Gastrocnemius medialis (tissue), 4 donors: ENCODE data around the gene STAP2.

Experiments used
- CTCF ChIP-seq, 5 experiments: fragments of 450-650 bp in 3 of 5; fragments of 200-600 bp in 2 of 5; sonication (generic) in 2 of 5; IDR thresholded peaks in 4 of 5; conservative IDR thresholded peaks in 1 of 5; 1 replicate in 4 of 5; 2 replicates in 1 of 5; pipeline ENCODE4 v1.5.1; 2016 to 2019; ENCODE audit warnings: antibody characterized with exemption in 5 of 5, mild to moderate bottlenecking in 3 of 5, moderate library complexity in 3 of 5
- POLR2A ChIP-seq, 2 donors: fragments of 450-650 bp; IDR thresholded peaks; one replicate each; pipeline ENCODE4 v1.6.1; 2017; ENCODE audit warnings: antibody characterized with exemption in 2 of 2, mild to moderate bottlenecking in 2 of 2, moderate library complexity in 2 of 2

DNA sequence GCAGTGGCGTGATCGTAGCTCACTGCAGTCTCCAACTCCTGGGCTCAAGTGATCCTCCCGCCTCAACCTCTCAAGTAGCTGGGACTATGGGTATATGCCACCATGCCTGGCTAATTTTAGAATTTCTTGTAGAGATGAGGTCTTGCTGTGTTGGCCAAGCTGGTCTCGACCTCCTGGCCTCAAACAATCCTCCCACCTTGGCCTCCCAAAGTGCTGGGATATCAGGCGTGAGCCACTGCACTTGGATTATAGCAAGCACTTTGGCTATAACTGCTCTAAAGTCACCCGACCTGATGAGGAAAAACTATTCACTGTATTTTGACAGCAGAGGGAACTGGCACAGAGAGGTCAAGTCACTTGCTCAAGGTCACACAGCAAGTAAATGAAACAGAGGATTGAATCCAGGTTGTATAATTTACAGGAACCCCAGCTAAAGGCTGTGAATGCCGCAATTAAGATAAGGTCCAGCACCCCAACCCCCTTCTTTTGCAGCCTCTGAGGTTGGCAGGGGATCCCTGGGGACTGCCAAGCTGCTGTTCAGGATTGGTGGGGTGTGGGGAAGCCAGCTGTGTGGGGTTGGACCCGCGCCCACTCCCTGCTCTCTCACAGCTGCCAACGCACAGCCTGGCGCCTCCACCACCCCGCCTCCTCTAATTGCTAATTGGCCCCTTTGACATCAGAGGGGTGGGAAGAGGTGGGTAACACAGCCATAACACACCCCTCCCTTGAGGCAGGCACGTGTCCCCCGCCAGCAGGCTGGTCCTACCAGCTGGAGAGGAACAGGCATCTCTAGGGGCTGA lies 42.5 kb downstream of the STAP2 start:
- TF ChIP-seq CTCF (IDR thresholded peaks at IDR 0.05 in 4 of 5, conservative IDR thresholded peaks at IDR 0.05 in 1 of 5): no peak
- TF ChIP-seq POLR2A (IDR thresholded peaks at IDR 0.05): no peak
